Liver (tissue), 9 donors: ENCODE results near the gene WBP2. TPM values are rescaled to one million over a fixed set of nuclear protein-coding genes. Genes with fewer than 3 reads are reported as not detected.
A peak's percentile ranks its signal among the peaks of the same experiment; 100 is the strongest.

Experiments
- DNase-seq: peaks from one replicate; pipeline ENCODE4 v3.0.0-alpha.2; 2017; ENCODE audit warnings: low spot score
- H3K27ac ChIP-seq, 2 donors: one replicate each; pipeline ENCODE4 v1.7.0; 2013; ENCODE audit warnings: inconsistent platforms in 2 of 2, low read length in 2 of 2, control low read depth in 1 of 2, low read depth in 1 of 2, mild to moderate bottlenecking in 1 of 2
- H3K27me3 ChIP-seq, 4 donors: one replicate each; pipeline versions ENCODE4 v1.6.1 to v1.7.0; 2013; ENCODE audit warnings: low read length in 3 of 4, inconsistent platforms in 1 of 4, mild to moderate bottlenecking in 1 of 4, moderate library complexity in 1 of 4; ENCODE audit not compliant: control insufficient read depth in 4 of 4, insufficient read depth in 4 of 4
- H3K36me3 ChIP-seq, 4 donors: one replicate each; pipeline versions ENCODE4 v1.6.1 to v1.7.0; 2013; ENCODE audit warnings: low read length in 3 of 4, mild to moderate bottlenecking in 3 of 4, low read depth in 1 of 4, moderate library complexity in 1 of 4; ENCODE audit not compliant: control insufficient read depth in 4 of 4, insufficient read depth in 3 of 4
- H3K4me1 ChIP-seq, 4 donors: one replicate each; pipeline versions ENCODE4 v1.6.1 to v1.7.0; 2013; ENCODE audit warnings: low read length in 3 of 4, mild to moderate bottlenecking in 3 of 4, moderate library complexity in 1 of 4; ENCODE audit not compliant: control insufficient read depth in 4 of 4, insufficient read depth in 4 of 4
- H3K4me3 ChIP-seq, 3 donors: one replicate each; pipeline versions ENCODE4 v1.6.1 to v1.7.0; 2013; ENCODE audit warnings: low read length in 3 of 3, control low read depth in 1 of 3, low read depth in 1 of 3, mild to moderate bottlenecking in 1 of 3
- H3K9ac ChIP-seq, 2 donors: one replicate each; pipeline ENCODE4 v1.7.0; 2013; ENCODE audit warnings: low read length in 2 of 2, mild to moderate bottlenecking in 2 of 2, moderate library complexity in 2 of 2, control low read depth in 1 of 2, low read depth in 1 of 2
- H3K9me3 ChIP-seq, 4 donors: one replicate each; pipeline versions ENCODE4 v1.6.1 to v1.7.0; 2013; ENCODE audit warnings: low read length in 3 of 4; ENCODE audit not compliant: control insufficient read depth in 4 of 4
- CTCF ChIP-seq: fragments of 150-350 bp; IDR thresholded peaks from 2 replicates; pipeline ENCODE4 v1.5.1; 2017; ENCODE audit warnings: improper control_type of control experiment, low read depth, low read length; ENCODE audit not compliant: missing input control
- HNF4G ChIP-seq: IDR thresholded peaks from 2 replicates; pipeline ENCODE4 v1.6.1; 2016; ENCODE audit warnings: antibody characterized with exemption
- RAD21 ChIP-seq, 2 donors: IDR thresholded peaks; 2 replicates each; pipeline ENCODE4 v1.6.1; 2016; ENCODE audit warnings: antibody characterized with exemption in 2 of 2, mild to moderate bottlenecking in 2 of 2
- REST ChIP-seq: IDR thresholded peaks from 2 replicates; pipeline ENCODE4 v1.6.1; 2016; ENCODE audit warnings: antibody characterized with exemption, mild to moderate bottlenecking
- WGBS: extraction: QIAGEN DNeasy Blood & Tissue Kit; methylation state at CpG from one replicate; pipeline ENCODE4 v1.1.7; 2013; 5-methylcytosine and 5-hydroxymethylcytosine counted together
- polyA plus RNA-seq, 2 donors: library from polyadenylated mRNA; stranded (reverse) in 1 of 2; unstranded in 1 of 2; fragments of 200-250 nt in 1 of 2; fragments of >200 nt in 1 of 2; fragmentation: Nextera tagmentation in 1 of 2; extraction: Ambion mirVana in 1 of 2; gene quantifications; one replicate each; pipeline versions ENCODE4 v1.2.1 to v1.2.3, GENCODE V29; 2013 to 2015
- total RNA-seq, 2 donors: library from RNA; depleted of rRNA; stranded (reverse); fragments of >200 nt; gene quantifications; one replicate each; pipeline ENCODE4 v1.2.3, GENCODE V29; 2014
- donor health status: healthy.
- donor health status: healthy.
- donor health status: healthy.
- donor health status: healthy.
- donor health status: healthy.

The WBP2 gene
- total and polyA plus RNA-seq, 4 donors: 29.0 to 99.4 (median 51.6) TPM

DNA sequence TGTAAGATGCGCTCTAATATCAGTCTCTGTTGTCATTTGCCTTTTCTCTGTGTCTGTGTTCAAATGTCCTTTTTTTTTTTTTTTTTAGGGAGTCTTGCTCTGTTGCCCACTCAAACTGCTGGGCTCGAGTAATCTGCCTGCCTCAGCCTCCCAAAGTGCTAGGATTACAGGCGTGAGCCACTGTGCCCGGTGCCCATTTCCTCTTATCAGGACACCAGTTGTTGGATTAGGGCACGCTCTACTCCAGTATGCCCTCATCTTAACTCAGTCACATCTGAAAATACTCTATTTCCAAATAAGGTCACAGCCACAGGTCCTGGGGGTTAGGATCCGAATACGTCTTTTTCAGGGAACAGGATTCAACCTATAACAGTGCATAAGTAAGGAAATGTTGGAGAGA lies 25.1 kb upstream of the WBP2 start (continued):
- no peak for TF ChIP-seq REST

GRCh38 chr17:75878174-75878998 lies 23.3 kb upstream of the WBP2 start, which contains the start of gene TRIM47:
TRIM47 (minus strand) TSS chr17:75878581; CDS start chr17:75878548, 33 bp downstream.
- H3K27ac ChIP-seq: peak within 1 kb of the TSS; percentile 80 to 95
- H3K36me3 ChIP-seq: peaks cover 0 to 7% (median 3%) of the 10 kb centered on the region in 4 donors
- H3K4me3 ChIP-seq: peak within 1 kb of the TSS; percentile 55 to 69 (median 59)
- H3K9ac ChIP-seq: peak within 1 kb of the TSS in 1 of 2 donors; percentile 52
- H3K9me3 ChIP-seq: no peaks in the 10 kb centered on the region
- peak; percentile 56 for DNase-seq
- H3K4me1 ChIP-seq: peaks cover 12 to 34% (median 22%) of the 10 kb centered on the region in 4 donors
- TF ChIP-seq RAD21 (IDR thresholded peaks at IDR 0.05) (no peak), CTCF (peak; percentile 18)
- no peaks in the 10 kb centered on the region for H3K27me3 ChIP-seq
- WGBS: 3% methylated on average over 87 of the region's 87 CpGs

- peak; percentile 54 for DNase-seq
- H3K27ac ChIP-seq: peak overlapping the region; percentile 80 to 95
- peaks cover 12 to 34% (median 23%) of the 10 kb centered on the region in 4 donors for H3K4me1 ChIP-seq
- H3K36me3 ChIP-seq: peaks cover 0 to 7% (median 3%) of the 10 kb centered on the region in 4 donors
- TF ChIP-seq HNF4G: no peak
- peak; percentile 43 for TF ChIP-seq CTCF
- H3K9me3 ChIP-seq: no peaks in the 10 kb centered on the region
- peak overlapping the region; percentile 15 to 69 (median 55) for H3K4me3 ChIP-seq
- WGBS: under 1% methylated on average over 56 of the region's 56 CpGs
- H3K27me3 ChIP-seq: no peaks in the 10 kb centered on the region
- H3K9ac ChIP-seq: peak overlapping the region in 1 of 2 donors; percentile 52
Measured at GRCh38 chr17:75877752-75878173, 22.6 kb upstream of the WBP2 start.
